Mesenchymal stem cell (in vitro differentiated cells and primary cell): Measurements from ENCODE around the gene TSC22D1.
"Not testable (repeated sequence)": the region's sequence is repeated elsewhere in the genome, so short reads cannot be mapped to it uniquely, and the experiment has no call there.

Source experiments
- DNase-seq: peaks from one replicate; pipeline ENCODE4 v3.0.0-alpha.2; 2013
- H2AFZ ChIP-seq: one replicate; pipeline ENCODE4 v1.6.1; 2013; ENCODE audit warnings: low read depth, mild to moderate bottlenecking, control low read depth, inconsistent platforms, low read length, moderate library complexity
- H2AK5ac ChIP-seq: 2 replicates; pipeline ENCODE4 v1.6.1; 2013; ENCODE audit warnings: low read length, moderate library complexity, mild to moderate bottlenecking, inconsistent platforms; ENCODE audit not compliant: severe bottlenecking
- H2BK120ac ChIP-seq: one replicate; pipeline ENCODE4 v1.6.1; 2013; ENCODE audit warnings: low read depth, mild to moderate bottlenecking, inconsistent platforms, low read length, moderate library complexity
- H2BK12ac ChIP-seq, 2 experiments: one replicate each; pipeline ENCODE4 v1.6.1; 2013; ENCODE audit warnings: inconsistent platforms in 2 of 2, low read length in 2 of 2, mild to moderate bottlenecking in 2 of 2, moderate library complexity in 2 of 2, control low read depth in 1 of 2
- H2BK15ac ChIP-seq: one replicate; pipeline ENCODE4 v1.6.1; 2013; ENCODE audit warnings: mild to moderate bottlenecking, low read depth, inconsistent platforms; ENCODE audit not compliant: poor library complexity, severe bottlenecking
- H2BK5ac ChIP-seq: 2 replicates; pipeline ENCODE4 v1.6.1; 2013; ENCODE audit warnings: low read depth, mild to moderate bottlenecking, low read length, control low read depth, inconsistent platforms; ENCODE audit not compliant: poor library complexity, severe bottlenecking
- H3K14ac ChIP-seq, 2 experiments: one replicate each; pipeline ENCODE4 v1.6.1; 2013; ENCODE audit warnings: inconsistent platforms in 2 of 2, low read length in 2 of 2, control low read depth in 1 of 2, mild to moderate bottlenecking in 1 of 2, moderate library complexity in 1 of 2
- H3K18ac ChIP-seq, 2 experiments: one replicate each; pipeline ENCODE4 v1.6.1; 2013; ENCODE audit warnings: inconsistent platforms in 2 of 2, low read length in 2 of 2, control low read depth in 1 of 2, low read depth in 1 of 2, mild to moderate bottlenecking in 1 of 2
- H3K23ac ChIP-seq, 2 experiments: one replicate each; pipeline ENCODE4 v1.6.1; 2013; ENCODE audit warnings: inconsistent platforms in 2 of 2, low read length in 2 of 2, mild to moderate bottlenecking in 2 of 2, moderate library complexity in 2 of 2, control low read depth in 1 of 2
- H3K27ac ChIP-seq: 2 replicates; pipeline ENCODE4 v1.5.1; 2013; ENCODE audit warnings: mild to moderate bottlenecking, moderate library complexity, low read length, control low read depth, inconsistent platforms; ENCODE audit not compliant: poor library complexity, severe bottlenecking
- H3K27me3 ChIP-seq, 2 experiments: 2 replicates each; pipeline versions ENCODE4 v1.6.1 to v1.7.0; 2013; ENCODE audit warnings: low read length in 2 of 2, mild to moderate bottlenecking in 2 of 2, moderate library complexity in 2 of 2, control low read depth in 1 of 2, inconsistent platforms in 1 of 2; ENCODE audit not compliant: control insufficient read depth in 1 of 2, insufficient read depth in 1 of 2
- H3K36me3 ChIP-seq, 2 experiments: 2 replicates each; pipeline versions ENCODE4 v1.6.1 to v1.7.0; 2013; ENCODE audit warnings: low read length in 2 of 2, control low read depth in 1 of 2, inconsistent platforms in 1 of 2, low read depth in 1 of 2, mild to moderate bottlenecking in 1 of 2; ENCODE audit not compliant: insufficient read depth in 2 of 2, control insufficient read depth in 1 of 2
- H3K4ac ChIP-seq, 2 experiments: one replicate each; pipeline ENCODE4 v1.6.1; 2013; ENCODE audit warnings: inconsistent platforms in 2 of 2, low read length in 2 of 2, mild to moderate bottlenecking in 2 of 2, moderate library complexity in 2 of 2, control low read depth in 1 of 2, low read depth in 1 of 2
- H3K4me1 ChIP-seq: 2 replicates; pipeline ENCODE4 v1.6.1; 2013; ENCODE audit warnings: low read depth, low read length, control low read depth; ENCODE audit not compliant: control insufficient read depth, insufficient read depth
- H3K4me2 ChIP-seq: 2 replicates; pipeline ENCODE4 v1.6.1; 2013; ENCODE audit warnings: low read length, mild to moderate bottlenecking, inconsistent platforms; ENCODE audit not compliant: poor library complexity, severe bottlenecking
- H3K4me3 ChIP-seq, 2 experiments: 2 replicates each; pipeline versions ENCODE4 v1.5.1 to v1.7.0; 2013; ENCODE audit warnings: low read length in 2 of 2, mild to moderate bottlenecking in 2 of 2, control low read depth in 1 of 2, low read depth in 1 of 2; ENCODE audit not compliant: insufficient read depth in 1 of 2
- H3K79me1 ChIP-seq: replicated peaks from 2 replicates; pipeline ENCODE4 v1.6.1; 2013; ENCODE audit warnings: mild to moderate bottlenecking, control low read depth, low read length, inconsistent platforms; ENCODE audit not compliant: poor library complexity, severe bottlenecking
- H3K9ac ChIP-seq: 2 replicates; pipeline ENCODE4 v1.7.0; 2013; ENCODE audit warnings: mild to moderate bottlenecking, low read length, moderate library complexity
- H3K9me3 ChIP-seq: 2 replicates; pipeline ENCODE4 v1.7.0; 2013; ENCODE audit warnings: mild to moderate bottlenecking, low read length; ENCODE audit not compliant: control insufficient read depth
- H4K8ac ChIP-seq: one replicate; pipeline ENCODE4 v1.6.1; 2013; ENCODE audit warnings: inconsistent platforms, mild to moderate bottlenecking, low read length, moderate library complexity
- H4K91ac ChIP-seq: one replicate; pipeline ENCODE4 v1.6.1; 2013; ENCODE audit warnings: mild to moderate bottlenecking, low read length, inconsistent platforms
- WGBS: methylation state at CpG from one replicate; pipeline ENCODE4 v1.1.7; 2013; ENCODE audit warnings: mixed read lengths; 5-methylcytosine and 5-hydroxymethylcytosine counted together

The TSC22D1 gene

GRCh38 chr13:44605721-44606120 lies 29.6 kb upstream of the TSC22D1 start:
- no peaks in the 10 kb centered on the region for H3K4me1 ChIP-seq
- H3K27ac ChIP-seq = no peak overlapping the region
- H3K4ac ChIP-seq = no peak overlapping the region
- H3K4me2 ChIP-seq = no peak overlapping the region
- no peaks in the 10 kb centered on the region for H3K36me3 ChIP-seq
- no peak overlapping the region for H4K8ac ChIP-seq
- DNase-seq = no peak
- no peak overlapping the region for H2BK15ac ChIP-seq
- no peaks in the 10 kb centered on the region for H3K27me3 ChIP-seq
- H3K9me3 ChIP-seq = peaks cover 6% of the 10 kb centered on the region
- no peak overlapping the region for H4K91ac ChIP-seq
- no peak overlapping the region for H2AK5ac ChIP-seq
- H2BK5ac ChIP-seq = no peak overlapping the region
- no peak overlapping the region for H2BK12ac ChIP-seq
- no peak overlapping the region for H3K18ac ChIP-seq
- H3K14ac ChIP-seq = no peak overlapping the region
- H3K9ac ChIP-seq = no peak overlapping the region
- H3K79me1 ChIP-seq = no peaks in the 10 kb centered on the region
- H3K23ac ChIP-seq = no peak overlapping the region
- no peak overlapping the region for H2AFZ ChIP-seq
- no peak overlapping the region for H2BK120ac ChIP-seq
- 76% methylated on average over 4 of the region's 6 CpGs for WGBS
- no peak overlapping the region for H3K4me3 ChIP-seq

GRCh38 chr13:44605275-44605674 lies 29.1 kb upstream of the TSC22D1 start:
- Histone ChIP-seq H2BK15ac (no peak overlapping the region), H3K4me1 (no peaks in the 10 kb centered on the region), H3K9ac (no peak overlapping the region), H4K91ac (no peak overlapping the region), H3K14ac (no peak overlapping the region), H2AK5ac (no peak overlapping the region), H3K4me3 (no peak overlapping the region), H2BK12ac (no peak overlapping the region), H3K18ac (no peak overlapping the region), H3K79me1 (no peaks in the 10 kb centered on the region), H2BK120ac (no peak overlapping the region), H3K23ac (no peak overlapping the region), H3K4ac (no peak overlapping the region), H2BK5ac (no peak overlapping the region), H3K27me3 (no peaks in the 10 kb centered on the region), H3K36me3 (no peaks in the 10 kb centered on the region), H3K9me3 (peaks cover 6% of the 10 kb centered on the region), H3K27ac (no peak overlapping the region), H4K8ac (no peak overlapping the region), H3K4me2 (no peak overlapping the region), H2AFZ (no peak overlapping the region)
- no peak for DNase-seq
- WGBS = 78% methylated on average over 2 of the region's 2 CpGs

DNA sequence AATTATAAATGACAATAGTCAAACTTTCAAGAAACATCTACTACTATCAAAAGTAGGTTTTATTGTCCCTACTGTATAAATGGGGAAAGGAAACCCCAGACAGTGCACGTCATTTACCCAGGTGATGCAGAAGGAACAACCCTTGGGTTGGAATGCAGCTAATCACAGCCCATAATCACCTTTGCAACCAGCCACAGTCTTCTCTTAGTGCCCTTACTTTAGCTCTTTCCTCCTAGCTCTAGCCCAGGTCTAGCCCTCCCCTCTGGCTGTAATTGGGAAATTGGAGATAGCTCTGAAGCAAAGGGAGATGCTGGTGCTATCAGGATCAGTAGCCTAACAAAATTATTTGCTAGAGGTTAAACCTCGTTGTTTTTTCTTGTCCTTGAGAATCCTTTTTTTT lies 25.5 kb upstream of the TSC22D1 start:
- H3K4me1 ChIP-seq = no peaks in the 10 kb centered on the region
- no peaks in the 10 kb centered on the region for H3K79me1 ChIP-seq
- no peak overlapping the region for H3K27ac ChIP-seq
- no peak overlapping the region for H3K9ac ChIP-seq
- H3K36me3 ChIP-seq = no peaks in the 10 kb centered on the region
- H2BK120ac ChIP-seq = no peak overlapping the region
- H4K91ac ChIP-seq = no peak overlapping the region
- H3K18ac ChIP-seq = no peak overlapping the region
- no peak overlapping the region for H2BK12ac ChIP-seq
- no peak for DNase-seq
- H2BK5ac ChIP-seq = no peak overlapping the region
- H3K4me2 ChIP-seq = no peak overlapping the region
- no peaks in the 10 kb centered on the region for H3K9me3 ChIP-seq
- WGBS = 88% methylated on average over 1 of the region's 2 CpGs
- no peaks in the 10 kb centered on the region for H3K27me3 ChIP-seq
- no peak overlapping the region for H3K23ac ChIP-seq
- no peak overlapping the region for H2BK15ac ChIP-seq
- no peak overlapping the region for H3K4ac ChIP-seq
- H2AK5ac ChIP-seq = no peak overlapping the region
- H3K4me3 ChIP-seq = no peak overlapping the region
- H4K8ac ChIP-seq = no peak overlapping the region
- H2AFZ ChIP-seq = no peak overlapping the region
- H3K14ac ChIP-seq = no peak overlapping the region

DNA sequence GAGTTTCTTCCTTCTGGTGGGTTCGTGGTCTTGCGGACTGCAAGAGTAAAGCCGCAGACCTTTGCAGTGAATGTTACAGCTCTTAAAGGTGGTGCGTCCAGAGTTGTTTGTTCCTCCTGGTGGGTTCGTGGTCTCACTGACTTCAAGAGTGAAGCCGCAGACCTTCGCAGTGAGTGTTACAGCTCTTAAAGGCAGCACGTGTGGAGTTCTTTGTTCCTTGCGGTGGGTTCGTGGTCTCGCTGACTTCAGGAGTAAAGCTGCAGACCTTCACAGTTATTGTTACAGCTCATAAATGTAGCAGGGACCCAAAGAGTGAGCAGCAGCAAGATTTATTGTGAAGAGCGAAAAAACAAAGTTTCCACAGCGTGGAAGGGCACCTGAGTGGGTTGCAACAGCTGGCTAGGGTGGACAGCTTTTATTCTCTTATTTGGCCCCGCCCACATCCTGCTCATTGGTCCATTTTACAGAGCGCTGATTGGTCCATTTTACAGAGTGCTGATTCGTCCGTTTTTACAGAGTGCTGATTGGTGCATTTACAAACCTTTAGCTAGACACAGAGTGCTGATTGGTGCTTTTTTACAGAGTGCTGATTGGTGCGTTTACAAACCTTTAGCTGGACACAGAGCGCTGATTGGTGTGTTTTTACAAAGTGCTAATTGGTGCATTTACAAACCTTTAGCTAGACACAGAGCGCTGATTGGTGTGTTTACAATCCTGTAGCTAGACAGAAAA lies 17.9 kb upstream of the TSC22D1 start:
- H3K9ac ChIP-seq, H3K36me3 ChIP-seq, H3K18ac ChIP-seq, H2AK5ac ChIP-seq, H3K14ac ChIP-seq, H3K27me3 ChIP-seq, H2BK12ac ChIP-seq, H3K9me3 ChIP-seq, H4K91ac ChIP-seq, H3K4me1 ChIP-seq, H4K8ac ChIP-seq, H3K23ac ChIP-seq, H2AFZ ChIP-seq, H3K4me2 ChIP-seq, H3K4ac ChIP-seq, H2BK15ac ChIP-seq, H2BK120ac ChIP-seq, H2BK5ac ChIP-seq, H3K79me1 ChIP-seq, DNase-seq, H3K4me3 ChIP-seq, H3K27ac ChIP-seq: not testable (repeated sequence)
- WGBS = 96% methylated on average over 19 of the region's 20 CpGs
